OCI-LY7 (cell line): ENCODE measurements around the gene IGF2BP2. TPM values are rescaled to one million over a fixed set of nuclear protein-coding genes. Genes with fewer than 3 reads are reported as not detected.

Experiments used
- BruUV-seq: library from RNA; stranded (reverse); fragments of 400-500 nt; replicated peaks from 2 replicates; lab custom pipeline; 2021; lab: Mats Ljungman, UMichigan
- CTCF ChIA-PET: fragments of 300-600 bp; sonication (Branson Sonifier 250); formaldehyde crosslinking; loops from one replicate; lab custom pipeline; 2022; ENCODE audit warnings: antibody characterized with exemption; ENCODE audit not compliant: unreplicated experiment; lab: Charles Lee
- POLR2A ChIA-PET: fragments of 300-600 bp; sonication (Branson Sonifier 250); formaldehyde crosslinking; loops from one replicate; lab custom pipeline; 2022; ENCODE audit warnings: antibody characterized with exemption; lab: Charles Lee
- DNase-seq: peaks from one replicate; pipeline ENCODE4 v3.0.0-alpha.2; 2015; ENCODE audit warnings: low spot score
- H2AFZ ChIP-seq: fragments of 200-600 bp; sonication (generic), shearing (Covaris generic); 2 replicates; pipeline ENCODE4 v1.6.1; 2014; ENCODE audit warnings: mild to moderate bottlenecking, antibody characterized with exemption, low read length, moderate library complexity
- H3K27ac ChIP-seq: fragments of 200-600 bp; sonication (generic); 2 replicates; pipeline ENCODE4 v1.5.1; 2014; ENCODE audit warnings: mixed run types, low read depth, mild to moderate bottlenecking, moderate library complexity, low read length, inconsistent platforms; ENCODE audit not compliant: poor library complexity, severe bottlenecking
- H3K36me3 ChIP-seq: fragments of 200-600 bp; sonication (generic); 2 replicates; pipeline ENCODE4 v1.6.1; 2014; ENCODE audit warnings: mild to moderate bottlenecking, antibody characterized with exemption, low read length, moderate library complexity, mixed read lengths; ENCODE audit not compliant: insufficient read depth
- H3K4me1 ChIP-seq: fragments of 200-600 bp; sonication (generic); 2 replicates; pipeline ENCODE4 v1.5.1; 2014; ENCODE audit warnings: mild to moderate bottlenecking, low read length; ENCODE audit not compliant: insufficient read depth, poor library complexity, severe bottlenecking
- H3K4me2 ChIP-seq: fragments of 200-600 bp; sonication (generic); 2 replicates; pipeline ENCODE4 v1.6.1; 2014; ENCODE audit warnings: mild to moderate bottlenecking, low read length
- H3K4me3 ChIP-seq: fragments of 200-600 bp; sonication (generic); 2 replicates; pipeline ENCODE4 v1.5.1; 2014; ENCODE audit warnings: mild to moderate bottlenecking, low read depth, low read length; ENCODE audit not compliant: poor library complexity, severe bottlenecking
- H3K79me2 ChIP-seq: fragments of 200-600 bp; sonication (generic); 2 replicates; pipeline ENCODE4 v1.6.1; 2016; ENCODE audit warnings: low read depth, mild to moderate bottlenecking, low read length, moderate library complexity, mixed read lengths; ENCODE audit not compliant: insufficient read depth
- H3K9me2 ChIP-seq: fragments of 200-600 bp; sonication (generic); 2 replicates; pipeline ENCODE4 v1.6.1; 2016; ENCODE audit warnings: mild to moderate bottlenecking, low read length, mixed read lengths; ENCODE audit not compliant: insufficient read depth
- H3K9me3 ChIP-seq: fragments of 200-600 bp; sonication (generic); 2 replicates; pipeline ENCODE4 v1.6.1; 2014; ENCODE audit warnings: mild to moderate bottlenecking, mixed run types, low read length, mixed read lengths
- H4K20me1 ChIP-seq: fragments of 200-600 bp; sonication (generic); 2 replicates; pipeline ENCODE4 v1.6.1; 2014; ENCODE audit warnings: mild to moderate bottlenecking, antibody characterized with exemption, low read length, moderate library complexity, mixed read lengths; ENCODE audit not compliant: insufficient read depth
- CTCF ChIP-seq: fragments of 200-600 bp; sonication (generic); conservative IDR thresholded peaks from 2 replicates; pipeline ENCODE4 v1.5.1; 2014; ENCODE audit warnings: mild to moderate bottlenecking, antibody characterized with exemption, low read length, moderate library complexity, mixed read lengths
- EZH2phosphoT487 ChIP-seq: fragments of 200-600 bp; sonication (generic); IDR thresholded peaks from 2 replicates; pipeline ENCODE4 v1.6.1; 2018; ENCODE audit warnings: low read depth, borderline replicate concordance, mild to moderate bottlenecking, mixed run types, antibody characterized with exemption, low read length, moderate library complexity, mixed read lengths
- intact Hi-C: fragments of 100-400 bp; cut with micrococcal nuclease; formaldehyde crosslinking; loops from one replicate; pipeline ENCODE4 v1.10.0; 2022; ENCODE audit not compliant: unreplicated experiment
- total RNA-seq, 2 experiments: library from RNA; depleted of rRNA in 1 of 2; stranded (reverse); fragments of >200 nt in 1 of 2; shearing (Covaris generic) in 1 of 2; gene quantifications; 2 replicates each; pipeline ENCODE4 v1.2.3, GENCODE V29; 2014 to 2022

Gene IGF2BP2
- total RNA-seq, 2 experiments from 2014 or later, result not detected

GRCh38 chr3:185655426-185656320 is 169.2 kb downstream of the IGF2BP2 start:
- H3K4me3 ChIP-seq, result no peak overlapping the region

DNA sequence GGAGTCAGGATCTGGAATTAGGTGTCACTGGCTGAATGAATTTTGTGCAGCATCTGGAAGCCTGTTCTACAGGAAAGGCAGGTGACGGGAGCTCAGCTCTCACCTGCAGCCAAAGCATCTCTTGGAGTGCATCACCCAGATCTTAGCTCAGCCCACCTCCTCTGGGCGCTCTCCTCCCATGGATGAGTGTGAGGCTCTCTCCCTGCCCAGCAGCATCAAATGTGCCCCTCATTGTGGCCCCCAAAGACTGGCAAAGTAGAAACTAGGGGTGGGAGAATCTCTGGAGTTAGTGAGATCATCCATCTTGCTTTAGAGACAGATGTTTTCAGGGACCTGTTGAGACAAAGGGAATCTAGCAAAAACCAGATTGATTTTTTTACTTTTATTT is 170.1 kb downstream of the IGF2BP2 start:
- POLR2A ChIA-PET, result no interaction called here
- no peak overlapping the region for H3K27ac ChIP-seq
- no peak for DNase-seq
- CTCF ChIA-PET, result no interaction called here
- H3K4me1 ChIP-seq, result no peaks in the 10 kb centered on the region
- no peak overlapping the region for H3K4me2 ChIP-seq
- no TSS peak for BruUV-seq
- H3K9me3 ChIP-seq, result no peaks in the 10 kb centered on the region
- intact Hi-C loops, result no loop called here
- TF ChIP-seq EZH2phosphoT487, result no peak
- no peak for TF ChIP-seq CTCF
- no peaks in the 10 kb centered on the region for H3K9me2 ChIP-seq
- H3K4me3 ChIP-seq, result no peak overlapping the region
- no peaks in the 10 kb centered on the region for H3K79me2 ChIP-seq
- H3K36me3 ChIP-seq, result no peaks in the 10 kb centered on the region
- no peak overlapping the region for H2AFZ ChIP-seq
- no peaks in the 10 kb centered on the region for H4K20me1 ChIP-seq

More at GRCh38 chr3:185655426-185656320, 169.2 kb downstream of the IGF2BP2 start:
- Histone ChIP-seq H3K9me3 (no peaks in the 10 kb centered on the region), H4K20me1 (no peaks in the 10 kb centered on the region), H3K4me1 (no peaks in the 10 kb centered on the region), H3K9me2 (no peaks in the 10 kb centered on the region), H3K4me2 (no peak overlapping the region), H3K27ac (no peak overlapping the region), H3K36me3 (no peaks in the 10 kb centered on the region), H2AFZ (no peak overlapping the region), H3K79me2 (no peaks in the 10 kb centered on the region)
- DNase-seq, result no peak
- CTCF ChIA-PET, result no interaction called here
- TF ChIP-seq EZH2phosphoT487 (no peak), CTCF (no peak)
- intact Hi-C loops, result no loop called here
- BruUV-seq, result no TSS peak
- POLR2A ChIA-PET, result no interaction called here
